ENCODE measurements around the gene IER5L. TPM values are rescaled to one million over a fixed set of nuclear protein-coding genes. Genes with fewer than 3 reads are reported as not detected.

IER5L gene
- total and polyA plus RNA-seq, 9 of the 15 experiments (the other 6 are each of a cell fraction or from before 2014, with no cell fraction given): 0.14 to 11.9 (median 0.52) TPM

- peak; percentile 84 for TF ChIP-seq ZBTB33 (CRISPR knock-in tag; IDR thresholded peaks at IDR 0.05)
- TF ChIP-seq KLF13 (tag; IDR thresholded peaks at IDR 0.05; ENCODE audit: borderline replicate concordance, low read depth): no peak
- TF ChIP-seq MIER1 (IDR thresholded peaks at IDR 0.05; ENCODE audit: low read depth): no peak
- no peak for TF ChIP-seq ZNF507 (tag; conservative IDR thresholded peaks at IDR 0.05)
- no peak for TF ChIP-seq PHTF2 (CRISPR knock-in tag; IDR thresholded peaks at IDR 0.05)
- no peak for TF ChIP-seq FOS (IDR thresholded peaks at IDR 0.05; ENCODE audit: extremely low read depth, insufficient read length)
- TF ChIP-seq ZKSCAN1 (IDR thresholded peaks at IDR 0.05; ENCODE audit: low read depth, low read length): no peak
- peak; percentile 55; the same call in 1 of the 2 replicates for TF ChIP-seq ZNF121 (CRISPR knock-in tag; conservative IDR thresholded peaks at IDR 0.05)
- TF ChIP-seq, protein P1, sequence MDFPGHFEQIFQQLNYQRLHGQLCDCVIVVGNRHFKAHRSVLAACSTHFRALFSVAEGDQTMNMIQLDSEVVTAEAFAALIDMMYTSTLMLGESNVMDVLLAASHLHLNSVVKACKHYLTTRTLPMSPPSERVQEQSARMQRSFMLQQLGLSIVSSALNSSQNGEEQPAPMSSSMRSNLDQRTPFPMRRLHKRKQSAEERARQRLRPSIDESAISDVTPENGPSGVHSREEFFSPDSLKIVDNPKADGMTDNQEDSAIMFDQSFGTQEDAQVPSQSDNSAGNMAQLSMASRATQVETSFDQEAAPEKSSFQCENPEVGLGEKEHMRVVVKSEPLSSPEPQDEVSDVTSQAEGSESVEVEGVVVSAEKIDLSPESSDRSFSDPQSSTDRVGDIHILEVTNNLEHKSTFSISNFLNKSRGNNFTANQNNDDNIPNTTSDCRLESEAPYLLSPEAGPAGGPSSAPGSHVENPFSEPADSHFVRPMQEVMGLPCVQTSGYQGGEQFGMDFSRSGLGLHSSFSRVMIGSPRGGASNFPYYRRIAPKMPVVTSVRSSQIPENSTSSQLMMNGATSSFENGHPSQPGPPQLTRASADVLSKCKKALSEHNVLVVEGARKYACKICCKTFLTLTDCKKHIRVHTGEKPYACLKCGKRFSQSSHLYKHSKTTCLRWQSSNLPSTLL (IDR thresholded peaks at IDR 0.05): no peak
- TF ChIP-seq BCL6 (CRISPR knock-in tag; IDR thresholded peaks at IDR 0.05): no peak
- TF ChIP-seq NFE2 (IDR thresholded peaks at IDR 0.05; ENCODE audit: low read depth): peak; percentile 40; the same call in 1 of the 2 replicates
- no peak for TF ChIP-seq USF1 (CRISPR knock-in tag; IDR thresholded peaks at IDR 0.05)
- no peak for TF ChIP-seq MCM7 (IDR thresholded peaks at IDR 0.05)
- TF ChIP-seq SPI1 (IDR thresholded peaks at IDR 0.05; ENCODE audit: borderline replicate concordance, low read depth, low read length): 0 out of 2 replicates have a peak, but pooled peaks have one; percentile 12
- TF ChIP-seq FOXJ2 (tag; IDR thresholded peaks at IDR 0.05): no peak
- TF ChIP-seq ZZZ3 (IDR thresholded peaks at IDR 0.05): no peak
- 0 out of 4 replicates have a peak, but pooled peaks of 1 of the 2 experiments have one; percentile 6 for TF ChIP-seq HDAC1 (IDR thresholded peaks at IDR 0.05)
- TF ChIP-seq CREB1 (IDR thresholded peaks at IDR 0.05): no peak
- TF ChIP-seq CREB1 (CRISPR knock-in tag; IDR thresholded peaks at IDR 0.05): no peak
- TF ChIP-seq RBM14 (IDR thresholded peaks at IDR 0.05; ENCODE audit: borderline replicate concordance, insufficient read depth, low read depth, low read length): no peak
- TF ChIP-seq PRPF4 (IDR thresholded peaks at IDR 0.05; ENCODE audit: insufficient read depth, low read depth, low read length, poor library complexity, severe bottlenecking): no peak
- no peak for TF ChIP-seq ZNF3 (CRISPR knock-in tag; IDR thresholded peaks at IDR 0.05)
- TF ChIP-seq, protein P2, sequence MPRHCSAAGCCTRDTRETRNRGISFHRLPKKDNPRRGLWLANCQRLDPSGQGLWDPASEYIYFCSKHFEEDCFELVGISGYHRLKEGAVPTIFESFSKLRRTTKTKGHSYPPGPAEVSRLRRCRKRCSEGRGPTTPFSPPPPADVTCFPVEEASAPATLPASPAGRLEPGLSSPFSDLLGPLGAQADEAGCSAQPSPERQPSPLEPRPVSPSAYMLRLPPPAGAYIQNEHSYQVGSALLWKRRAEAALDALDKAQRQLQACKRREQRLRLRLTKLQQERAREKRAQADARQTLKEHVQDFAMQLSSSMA (CRISPR knock-in tag; IDR thresholded peaks at IDR 0.05): no peak
- TF ChIP-seq SMC3 (conservative IDR thresholded peaks at IDR 0.05; ENCODE audit: insufficient read depth, low read depth, low read length): no peak
- no peak for TF ChIP-seq ZNF23 (CRISPR knock-in tag; IDR thresholded peaks at IDR 0.05)
These were observed 17.1 kb downstream of the IER5L start (continued) for GRCh38 chr9:129160712-129161533.

Data from K562 (cell line).